Psoas muscle (tissue), 8 donors: Measurements from ENCODE around the gene TDRD12. TPM values are rescaled to one million over a fixed set of nuclear protein-coding genes. Genes with fewer than 3 reads are reported as not detected.

ENCODE experiments used
- ATAC-seq, 4 donors: fragments of 200-7000 bp; cut with Tn5 transposase; one replicate each; pipeline ENCODE4 v1.9.1; 2020; ENCODE audit warnings: moderate library complexity in 3 of 4, mild to moderate bottlenecking in 2 of 4
- DNase-seq, 2 donors: peaks; one replicate each; pipeline ENCODE4 v3.0.0-alpha.2; 2020
- H3K27ac ChIP-seq: fragments of 200-600 bp; one replicate; pipeline ENCODE4 v1.8.0; 2022
- H3K27me3 ChIP-seq, 3 donors: fragments of 200-600 bp in 1 of 3; one replicate each; pipeline versions ENCODE4 v1.6.1 to v1.8.0; 2013 to 2022; ENCODE audit warnings: low read length in 2 of 3, mild to moderate bottlenecking in 2 of 3, moderate library complexity in 1 of 3; ENCODE audit not compliant: insufficient read depth in 3 of 3
- H3K36me3 ChIP-seq, 2 donors: fragments of 200-600 bp in 1 of 2; one replicate each; pipeline versions ENCODE4 v1.6.1 to v1.8.0; 2013 to 2022; ENCODE audit warnings: low read depth in 1 of 2, mild to moderate bottlenecking in 1 of 2, moderate library complexity in 1 of 2; ENCODE audit not compliant: insufficient read depth in 1 of 2
- H3K4me1 ChIP-seq: fragments of 200-600 bp; one replicate; pipeline ENCODE4 v1.8.0; 2022
- H3K4me3 ChIP-seq: fragments of 200-600 bp; one replicate; pipeline ENCODE4 v1.8.0; 2022; ENCODE audit warnings: mild to moderate bottlenecking
- H3K9me3 ChIP-seq: fragments of 200-600 bp; one replicate; pipeline ENCODE4 v1.8.0; 2022
- WGBS, 3 donors: extraction: QIAGEN DNeasy Blood & Tissue Kit; methylation state at CpG; one replicate each; pipeline versions ENCODE4 v1.1.6 to v1.1.7; 2013; 5-methylcytosine and 5-hydroxymethylcytosine counted together
- intact Hi-C, 2 donors: fragments of 100-400 bp; cut with DNase I; formaldehyde crosslinking; loops; one replicate each; pipeline versions ENCODE4 v1.11.0 to v1.14.2; 2022
- polyA plus RNA-seq, 3 donors: library from polyadenylated mRNA; stranded (reverse); fragments of 200-250 nt; gene quantifications; one replicate each; pipeline ENCODE4 v1.2.3, GENCODE V29; 2013
- total RNA-seq, 4 donors: library from RNA; stranded (reverse); fragmentation: NEBNext Ultra II Directional in 2 of 4; extraction: Animal tissue kit (Norgen Biotek cat#: 25700) in 2 of 4; gene quantifications; one replicate each; pipeline versions ENCODE4 v1.2.1 to v1.2.4, GENCODE V29; 2021 to 2023
- TF ChIP-seq, protein P1 (sequence below): fragments of 200-600 bp; IDR thresholded peaks from one replicate; pipeline ENCODE4 v1.8.0; 2022; ENCODE audit warnings: antibody characterized with exemption
- donor health status: healthy with polysubstance abuse.
- donor health status: DM: no; HTN: no; CAD: no; lungs with moderate emphysema.
- donor health status: Bipolar disorder and iron deficiency.
- donor health status: healthy.
- donor health status: DM: yes; HTN: yes; CAD: no.
- donor health status: DM: no; HTN: no; CAD: no.
- donor health status: DM: no; HTN: no; CAD: no.
- donor health status: DM: yes; HTN: yes; CAD: no.

The TDRD12 gene
- total and polyA plus RNA-seq, 7 donors: 0.14 to 0.28 (median 0.19) TPM; not detected in 3

DNA sequence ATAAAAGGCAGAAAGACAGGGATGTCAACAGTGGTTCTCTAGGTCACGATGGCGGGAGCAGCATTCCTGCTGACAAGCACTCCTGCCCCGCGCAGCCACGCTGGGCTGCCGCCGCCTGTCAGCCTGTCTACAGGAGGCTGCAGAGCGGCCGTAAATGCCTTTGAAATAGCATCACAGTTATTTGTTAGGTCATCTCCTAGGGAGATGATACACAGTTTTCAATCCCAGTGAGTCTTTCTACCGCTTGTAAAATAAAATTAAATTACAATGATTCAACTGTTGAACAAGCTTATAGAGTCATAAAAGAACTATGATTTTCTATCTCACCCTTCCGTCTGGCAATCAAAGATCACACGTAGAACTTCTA is 157.3 kb downstream of the TDRD12 start:
- 77 to 83% (median 78%) methylated on average over 12 of the region's 12 CpGs for WGBS, 3 donors

More for the DNA sequence above, 157.3 kb downstream of the TDRD12 start:
- no peak for ATAC-seq
- TF ChIP-seq, protein P1, sequence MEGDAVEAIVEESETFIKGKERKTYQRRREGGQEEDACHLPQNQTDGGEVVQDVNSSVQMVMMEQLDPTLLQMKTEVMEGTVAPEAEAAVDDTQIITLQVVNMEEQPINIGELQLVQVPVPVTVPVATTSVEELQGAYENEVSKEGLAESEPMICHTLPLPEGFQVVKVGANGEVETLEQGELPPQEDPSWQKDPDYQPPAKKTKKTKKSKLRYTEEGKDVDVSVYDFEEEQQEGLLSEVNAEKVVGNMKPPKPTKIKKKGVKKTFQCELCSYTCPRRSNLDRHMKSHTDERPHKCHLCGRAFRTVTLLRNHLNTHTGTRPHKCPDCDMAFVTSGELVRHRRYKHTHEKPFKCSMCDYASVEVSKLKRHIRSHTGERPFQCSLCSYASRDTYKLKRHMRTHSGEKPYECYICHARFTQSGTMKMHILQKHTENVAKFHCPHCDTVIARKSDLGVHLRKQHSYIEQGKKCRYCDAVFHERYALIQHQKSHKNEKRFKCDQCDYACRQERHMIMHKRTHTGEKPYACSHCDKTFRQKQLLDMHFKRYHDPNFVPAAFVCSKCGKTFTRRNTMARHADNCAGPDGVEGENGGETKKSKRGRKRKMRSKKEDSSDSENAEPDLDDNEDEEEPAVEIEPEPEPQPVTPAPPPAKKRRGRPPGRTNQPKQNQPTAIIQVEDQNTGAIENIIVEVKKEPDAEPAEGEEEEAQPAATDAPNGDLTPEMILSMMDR: no peak
- Histone ChIP-seq H3K27ac (no peak overlapping the region), H3K4me1 (no peaks in the 10 kb centered on the region), H3K4me3 (no peak overlapping the region), H3K9me3 (no peaks in the 10 kb centered on the region), H3K27me3 (no peaks in the 10 kb centered on the region), H3K36me3 (peaks cover 0 to 12% of the 10 kb centered on the region in 2 donors)
- intact Hi-C loops: no loop called here
- no peak for DNase-seq

Other genes with a start within 250 kb of the TDRD12 start
- gene PDCD5, start 138.6 kb upstream of the TDRD12 start, total RNA-seq: 100 to 1,000 TPM in 2 of 4 donors, 10 to 100 TPM in 2; 86.5 to 173 (median 100) TPM
- gene PDCD5, start 138.6 kb upstream of the TDRD12 start, polyA plus RNA-seq: 100 to 1,000 TPM; 112 to 186 (median 171) TPM
- 10 to 100 TPM; 11.2 to 31.7 (median 18.8) TPM for gene ANKRD27, start 44.6 kb upstream of the TDRD12 start, total RNA-seq
- gene ANKRD27, start 44.6 kb upstream of the TDRD12 start, polyA plus RNA-seq: 10 to 100 TPM in 2 of 3 donors, 1 to 10 TPM in 1; 6.3 to 43.3 (median 16.9) TPM
- 1 to 10 TPM in 3 of 4 donors, under 1 TPM in 1; 0.98 to 3.9 (median 2.8) TPM for gene RGS9BP, start 43.9 kb upstream of the TDRD12 start, total RNA-seq
- 1 to 10 TPM in 2 of 3 donors, under 1 TPM in 1; 0.10 to 8.2 (median 3.8) TPM for gene RGS9BP, start 43.9 kb upstream of the TDRD12 start, polyA plus RNA-seq
- 10 to 100 TPM; 17.0 to 18.6 (median 17.9) TPM for gene NUDT19, start 27.9 kb upstream of the TDRD12 start, total RNA-seq
- 10 to 100 TPM; 10.7 to 27.5 (median 10.9) TPM for gene NUDT19, start 27.9 kb upstream of the TDRD12 start, polyA plus RNA-seq
- under 1 TPM in 1 of 4 donors, not detected in 3; 0.36 TPM for gene SLC7A9, start 150.0 kb downstream of the TDRD12 start, total RNA-seq
- gene SLC7A9, start 150.0 kb downstream of the TDRD12 start, polyA plus RNA-seq: under 1 TPM; 0.10 to 0.23 (median 0.10) TPM